Measurements from ENCODE around the gene TERT. TPM values are rescaled to one million over a fixed set of nuclear protein-coding genes. Genes with fewer than 3 reads are reported as not detected.

Gene TERT
- total and polyA plus RNA-seq, 2 donors (not counting 1 experiment from before 2014, with no cell fraction given) = 0.24 to 0.39 TPM

GRCh38 chr5:1310118-1310517 lies 15.2 kb upstream of the TERT start:
- Mint-ChIP-seq H3K27ac (no peak overlapping the region), H3K9me3 (ENCODE audit: insufficient read depth) (peaks cover 6% of the 10 kb centered on the region), H3K4me1 (peaks cover 29% of the 10 kb centered on the region), H3K4me3 (no peak overlapping the region), H3K27me3 (peaks cover 4% of the 10 kb centered on the region)
- Histone ChIP-seq H3K9ac (ENCODE audit: low read length) (no peak overlapping the region), H3K27me3 (replicated peaks in 1 of 4; ENCODE audit: control extremely low read depth in 1 of 4, control insufficient read depth in 3 of 4, insufficient read depth in 4 of 4, low read length in 3 of 4) (peaks cover 0 to 11% (median 0%) of the 10 kb centered on the region in 4 experiments), H4K20me1 (ENCODE audit: control insufficient read depth, insufficient read depth, low read length, poor library complexity, severe bottlenecking) (no peaks in the 10 kb centered on the region), H2AFZ (ENCODE audit: insufficient read depth, low read depth, low read length, poor library complexity, severe bottlenecking) (no peak overlapping the region), H3K27ac (ENCODE audit: low read length in 2 of 2) (no peak overlapping the region), H3K79me2 (ENCODE audit: control insufficient read depth, insufficient read depth, low read length) (no peaks in the 10 kb centered on the region), H3K4me2 (replicated peaks; ENCODE audit: low read depth, low read length, poor library complexity, severe bottlenecking) (no peak overlapping the region), H3K4me3 (ENCODE audit: control extremely low read depth in 1 of 5, extremely low read depth in 1 of 5, insufficient read depth in 1 of 5, low read depth in 2 of 5, low read length in 4 of 5) (no peak overlapping the region), H3K9me3 (ENCODE audit: control extremely low read depth in 1 of 3, control insufficient read depth in 2 of 3, insufficient read depth in 1 of 3, low read length in 2 of 3) (peaks cover 0 to 18% (median 15%) of the 10 kb centered on the region in 3 donors), H3K36me3 (replicated peaks in 1 of 2; ENCODE audit: control extremely low read depth in 1 of 2, control insufficient read depth in 1 of 2, extremely low read depth in 1 of 2, insufficient read depth in 2 of 2, low read length in 1 of 2) (no peaks in the 10 kb centered on the region), H3K4me1 (ENCODE audit: control insufficient read depth in 2 of 2, insufficient read depth in 2 of 2, low read length in 2 of 2) (peaks cover 30 to 31% of the 10 kb centered on the region in 2 donors)
- WGBS (ENCODE audit: insufficient coverage) = 98% methylated on average over 7 of the region's 7 CpGs
- TF ChIP-seq CTCF (IDR thresholded peaks at IDR 0.05) (no peak), EZH2 (IDR thresholded peaks at IDR 0.05; ENCODE audit: borderline replicate concordance, insufficient read depth, low read depth, low read length, poor library complexity, severe bottlenecking) (no peak)
- intact Hi-C loops (cut with micrococcal nuclease) = no loop called here
- DNase-seq (no peak), ATAC-seq (ENCODE audit: low read depth) (no peak)
- ChIA-PET CTCF (interaction anchor here (0.6 to 1.0 kb wide), 2 partner anchors 19 to 26 kb away, joined by 3 read pairs; no protein-coding TSS in a partner anchor), POLR2A (no interaction called here)

GRCh38 chr5:1304033-1304432 lies 9.2 kb upstream of the TERT start:
- H3K27me3 Mint-ChIP-seq = no peaks in the 10 kb centered on the region
- no peak overlapping the region for H3K27ac ChIP-seq (ENCODE audit: low read length in 2 of 2)
- H3K4me3 Mint-ChIP-seq = no peak overlapping the region
- no peaks in the 10 kb centered on the region for H3K36me3 ChIP-seq (replicated peaks in 1 of 2; ENCODE audit: control extremely low read depth in 1 of 2, control insufficient read depth in 1 of 2, extremely low read depth in 1 of 2, insufficient read depth in 2 of 2, low read length in 1 of 2)
- DNase-seq (no peak), ATAC-seq (ENCODE audit: low read depth) (no peak)
- no peaks in the 10 kb centered on the region for H3K79me2 ChIP-seq (ENCODE audit: control insufficient read depth, insufficient read depth, low read length)
- no CpG with 5 or more reads among the region's 2 CpGs for WGBS (ENCODE audit: insufficient coverage)
- TF ChIP-seq CTCF (IDR thresholded peaks at IDR 0.05) = no peak
- no peak for TF ChIP-seq EZH2 (IDR thresholded peaks at IDR 0.05; ENCODE audit: borderline replicate concordance, insufficient read depth, low read depth, low read length, poor library complexity, severe bottlenecking)
- H3K4me1 ChIP-seq (ENCODE audit: control insufficient read depth in 2 of 2, insufficient read depth in 2 of 2, low read length in 2 of 2) = no peaks in the 10 kb centered on the region
- H3K9me3 Mint-ChIP-seq (ENCODE audit: insufficient read depth) = peaks cover 3% of the 10 kb centered on the region
- no peak overlapping the region for H3K9ac ChIP-seq (ENCODE audit: low read length)
- H3K27ac Mint-ChIP-seq = no peak overlapping the region
- no peaks in the 10 kb centered on the region for H4K20me1 ChIP-seq (ENCODE audit: control insufficient read depth, insufficient read depth, low read length, poor library complexity, severe bottlenecking)
- H3K4me2 ChIP-seq (replicated peaks; ENCODE audit: low read depth, low read length, poor library complexity, severe bottlenecking) = no peak overlapping the region
- CTCF ChIA-PET = no interaction called here
- intact Hi-C loops (cut with micrococcal nuclease) = no loop called here
- no peaks in the 10 kb centered on the region for H3K4me1 Mint-ChIP-seq
- no peak overlapping the region for H3K4me3 ChIP-seq (ENCODE audit: control extremely low read depth in 1 of 5, extremely low read depth in 1 of 5, insufficient read depth in 1 of 5, low read depth in 2 of 5, low read length in 4 of 5)
- no peak overlapping the region for H2AFZ ChIP-seq (ENCODE audit: insufficient read depth, low read depth, low read length, poor library complexity, severe bottlenecking)
- no peaks in the 10 kb centered on the region for H3K9me3 ChIP-seq (ENCODE audit: control extremely low read depth in 1 of 3, control insufficient read depth in 2 of 3, insufficient read depth in 1 of 3, low read length in 2 of 3)
- no peaks in the 10 kb centered on the region for H3K27me3 ChIP-seq (replicated peaks in 1 of 4; ENCODE audit: control extremely low read depth in 1 of 4, control insufficient read depth in 3 of 4, insufficient read depth in 4 of 4, low read length in 3 of 4)
- POLR2A ChIA-PET = no interaction called here
